GM19023 (cell line): ENCODE data around the gene CLPTM1L.
"Not testable (repeated sequence)": the region's sequence is repeated elsewhere in the genome, so short reads cannot be mapped to it uniquely, and the experiment has no call there.

Source experiments
- ATAC-seq: cut with Tn5 transposase; IDR thresholded peaks from one replicate; pipeline ENCODE4 v1.9.1; 2021; ENCODE audit warnings: mild to moderate bottlenecking, moderate library complexity; ENCODE audit not compliant: unreplicated experiment

The CLPTM1L gene

GRCh38 chr5:1360861-1361260 is 16.0 kb upstream of the CLPTM1L start:
- no peak for ATAC-seq

GRCh38 chr5:1360367-1360766 is 15.5 kb upstream of the CLPTM1L start:
- not testable (repeated sequence) for ATAC-seq

GRCh38 chr5:1359713-1360112 is 14.8 kb upstream of the CLPTM1L start:
- ATAC-seq = no peak

GRCh38 chr5:1359031-1359645 is 14.2 kb upstream of the CLPTM1L start:
- no peak for ATAC-seq

- no peak for ATAC-seq
Measured at GRCh38 chr5:1358726-1359025, 13.8 kb upstream of the CLPTM1L start.

GRCh38 chr5:1357946-1358725 is 13.2 kb upstream of the CLPTM1L start:
- no peak for ATAC-seq

GRCh38 chr5:1356873-1357787 is 12.2 kb upstream of the CLPTM1L start:
- ATAC-seq = no peak

GRCh38 chr5:1354576-1354975 is 9.7 kb upstream of the CLPTM1L start:
- ATAC-seq = no peak

- no peak for ATAC-seq
Measured at GRCh38 chr5:1352231-1353219, 7.6 kb upstream of the CLPTM1L start.

- ATAC-seq = no peak
Measured at GRCh38 chr5:1351156-1351555, 6.3 kb upstream of the CLPTM1L start.

GRCh38 chr5:1349246-1349645 is 4.3 kb upstream of the CLPTM1L start:
- no peak for ATAC-seq

GRCh38 chr5:1348986-1349245 is 4.0 kb upstream of the CLPTM1L start:
- no peak for ATAC-seq

- no peak for ATAC-seq
Measured at GRCh38 chr5:1347571-1347970, 2.7 kb upstream of the CLPTM1L start.

GRCh38 chr5:1346627-1347440 is 1.9 kb upstream of the CLPTM1L start:
- ATAC-seq = no peak

- ATAC-seq = no peak
Measured at GRCh38 chr5:1345876-1346626, 1.2 kb upstream of the CLPTM1L start.

- peak; percentile 27 for ATAC-seq
Measured at GRCh38 chr5:1343931-1344901, 683 bp downstream of the CLPTM1L start.

- ATAC-seq = no peak
Measured at GRCh38 chr5:1343315-1343751, 1.6 kb downstream of the CLPTM1L start.

- not testable (repeated sequence) for ATAC-seq
Measured at GRCh38 chr5:1342711-1343110, 2.2 kb downstream of the CLPTM1L start.
